NCI-H748 (cell line): Measurements from ENCODE around the gene CPLANE1.

Source experiments
- DNase-seq: peaks from one replicate; lab custom pipeline; 2025; ENCODE audit not compliant: unreplicated experiment; lab: John Stamatoyannopoulos, UW

The CPLANE1 gene

GRCh38 chr5:37071487-37071886, 177.7 kb downstream of the CPLANE1 start:
- no peak for DNase-seq

GRCh38 chr5:37064442-37064841, 184.7 kb downstream of the CPLANE1 start:
- DNase-seq = no peak

- no peak for DNase-seq
These were observed 185.4 kb downstream of the CPLANE1 start for GRCh38 chr5:37063739-37064138.

- no peak for DNase-seq
These were observed 189.1 kb downstream of the CPLANE1 start for GRCh38 chr5:37060030-37060429.

GRCh38 chr5:37056762-37057161, 192.4 kb downstream of the CPLANE1 start:
- no peak for DNase-seq
